Endothelial cell of umbilical vein (primary cell): ENCODE results near the gene JAKMIP1. TPM values are rescaled to one million over a fixed set of nuclear protein-coding genes. Genes with fewer than 3 reads are reported as not detected.

Experiments used
- BruUV-seq: library from RNA; stranded (reverse); fragments of 400-500 nt; replicated peaks from 2 replicates; lab custom pipeline; 2021; lab: Mats Ljungman, UMichigan
- CTCF ChIA-PET: fragments of 300-600, 350-600 bp; sonication (Branson Sonifier 250); formaldehyde crosslinking; loops from one replicate; lab custom pipeline; 2021; ENCODE audit warnings: antibody characterized with exemption, inconsistent platforms; lab: Charles Lee
- POLR2A ChIA-PET: fragments of 300-600, 350-600 bp; sonication (Branson Sonifier 250); formaldehyde crosslinking; loops from one replicate; lab custom pipeline; 2021; ENCODE audit warnings: antibody characterized with exemption, inconsistent platforms; lab: Charles Lee
- DNase-seq: peaks from one replicate; pipeline ENCODE4 v3.0.0-alpha.2; 2011; ENCODE audit warnings: low read depth, low spot score
- FAIRE-seq: peaks from 2 replicates; lab custom pipeline; 2011; peaks lifted over from hg19 to GRCh38; lab: Jason Lieb, UNC
- H2AFZ ChIP-seq: 2 replicates; pipeline ENCODE4 v1.6.0; 2012; ENCODE audit warnings: low read depth, low read length, control low read depth, inconsistent platforms
- H3K27ac ChIP-seq: 2 replicates; pipeline ENCODE4 v1.5.1; 2011; ENCODE audit warnings: low read depth, mild to moderate bottlenecking, control low read depth, low read length, moderate library complexity; ENCODE audit not compliant: insufficient read depth
- H3K27me3 ChIP-seq, 2 experiments: 2 replicates each; pipeline versions ENCODE4 v1.6.0 to v1.6.1; 2011; ENCODE audit warnings: low read length in 2 of 2, mixed read lengths in 1 of 2; ENCODE audit not compliant: control insufficient read depth in 2 of 2, insufficient read depth in 2 of 2
- H3K36me3 ChIP-seq, 2 experiments: 2 replicates in 1 of 2; 3 replicates in 1 of 2; pipeline ENCODE4 v1.5.1; 2011; ENCODE audit warnings: low read length in 2 of 2, mild to moderate bottlenecking in 1 of 2, moderate library complexity in 1 of 2; ENCODE audit not compliant: control insufficient read depth in 2 of 2, insufficient read depth in 2 of 2; ENCODE audit errors: extremely low read depth in 1 of 2
- H3K4me1 ChIP-seq: 3 replicates; pipeline ENCODE4 v1.5.1; 2011; ENCODE audit warnings: mild to moderate bottlenecking, low read length; ENCODE audit not compliant: control insufficient read depth, insufficient read depth; ENCODE audit errors: extremely low read depth
- H3K4me2 ChIP-seq: 2 replicates; pipeline ENCODE4 v1.6.1; 2011; ENCODE audit warnings: low read length, control low read depth, mixed read lengths; ENCODE audit not compliant: insufficient read depth
- H3K4me3 ChIP-seq, 3 experiments: fragments of 200-600 bp in 1 of 3; sonication (generic), shearing (Covaris generic) in 1 of 3; replicated peaks in 1 of 3; 2 replicates each; pipeline ENCODE4 v1.5.1; 2011 to 2016; ENCODE audit warnings: control low read depth in 3 of 3, low read length in 3 of 3, mild to moderate bottlenecking in 2 of 3, inconsistent platforms in 1 of 3, low read depth in 1 of 3, moderate library complexity in 1 of 3; ENCODE audit not compliant: insufficient read depth in 1 of 3
- H3K79me2 ChIP-seq: 2 replicates; pipeline ENCODE4 v1.6.0; 2012; ENCODE audit warnings: low read length, inconsistent platforms; ENCODE audit not compliant: control insufficient read depth, insufficient read depth
- H3K9ac ChIP-seq: replicated peaks from 2 replicates; pipeline ENCODE3; 2011; ENCODE audit warnings: low read length, control low read depth; ENCODE audit not compliant: insufficient read depth; ENCODE audit errors: extremely low read depth
- H3K9me1 ChIP-seq: replicated peaks from 3 replicates; pipeline ENCODE4 v1.6.0; 2011; ENCODE audit warnings: mild to moderate bottlenecking, low read length; ENCODE audit not compliant: control insufficient read depth, insufficient read depth; ENCODE audit errors: extremely low read depth
- H3K9me3 ChIP-seq: replicated peaks from 2 replicates; pipeline ENCODE4 v1.5.1; 2012; ENCODE audit warnings: low read length, inconsistent platforms; ENCODE audit not compliant: control insufficient read depth, insufficient read depth
- H4K20me1 ChIP-seq: replicated peaks from 2 replicates; pipeline ENCODE3; 2011; ENCODE audit warnings: mild to moderate bottlenecking, low read length; ENCODE audit not compliant: control insufficient read depth, insufficient read depth; ENCODE audit errors: extremely low read depth
- EZH2 ChIP-seq: IDR thresholded peaks from 2 replicates; pipeline ENCODE4 v1.6.1; 2012; ENCODE audit warnings: borderline replicate concordance, low read depth, mild to moderate bottlenecking, moderate library complexity, low read length, inconsistent platforms; ENCODE audit not compliant: severe bottlenecking
- FOS ChIP-seq: IDR thresholded peaks from 2 replicates; pipeline ENCODE4 v1.6.1; 2011; ENCODE audit warnings: mild to moderate bottlenecking, low read length, moderate library complexity, borderline replicate concordance; ENCODE audit not compliant: insufficient read depth
- GATA2 ChIP-seq: IDR thresholded peaks from 2 replicates; pipeline ENCODE4 v1.7.0; 2011; ENCODE audit warnings: low read depth, mild to moderate bottlenecking, moderate library complexity, mixed read lengths, low read length; ENCODE audit not compliant: insufficient read length, insufficient read depth
- JUN ChIP-seq: IDR thresholded peaks from 2 replicates; pipeline ENCODE4 v1.6.1; 2011; ENCODE audit warnings: borderline replicate concordance, low read depth; ENCODE audit not compliant: insufficient read length, insufficient read depth
- MYC ChIP-seq: IDR thresholded peaks from one replicate; pipeline ENCODE4 v1.6.1; 2011; ENCODE audit warnings: mild to moderate bottlenecking, low read depth, low read length
- POLR2A ChIP-seq: IDR thresholded peaks from 2 replicates; pipeline ENCODE4 v1.6.1; 2012; ENCODE audit warnings: low read depth, mild to moderate bottlenecking, control low read depth, low read length
- POLR2AphosphoS5 ChIP-seq: IDR thresholded peaks from 2 replicates; pipeline ENCODE4 v1.6.1; 2012; ENCODE audit warnings: low read depth, mild to moderate bottlenecking, control low read depth, low read length, moderate library complexity; ENCODE audit not compliant: insufficient read depth
- dilution Hi-C: fragments of 300-500 bp; cut with MboI; formaldehyde crosslinking; loops from one replicate; pipeline ENCODE4 v1.15.0; 2019; ENCODE audit warnings: low sequenced_read_pairs; ENCODE audit not compliant: extremely low pct_ligation_motif_present
- intact Hi-C: fragments of 100-400 bp; cut with micrococcal nuclease; formaldehyde crosslinking; loops from one replicate; pipeline ENCODE4 v1.10.0; 2022
- polyA plus RNA-seq, 4 experiments: library from polyadenylated mRNA; depleted of rRNA in 3 of 4; stranded (reverse) in 3 of 4; unstranded in 1 of 4; fragments of >200 nt; gene quantifications; 2 replicates each; pipeline versions ENCODE4 v1.2.1 to v1.2.3, GENCODE V29; 2011 to 2012; ENCODE audit warnings: missing spikeins in 1 of 4
- total RNA-seq: library from RNA; stranded (reverse); gene quantifications from 2 replicates; pipeline ENCODE4 v1.2.3, GENCODE V29; 2021
- TF ChIP-seq, protein P1 (sequence below), 2 donors: IDR thresholded peaks; 1 replicate in 1 of 2; 2 replicates in 1 of 2; pipeline ENCODE4 v1.5.1; 2011; ENCODE audit warnings: low read length in 2 of 2, mild to moderate bottlenecking in 2 of 2, moderate library complexity in 2 of 2, control low read depth in 1 of 2, inconsistent platforms in 1 of 2, low read depth in 1 of 2; ENCODE audit not compliant: insufficient read depth in 1 of 2; ENCODE audit errors: extremely low read depth in 1 of 2
- TF ChIP-seq, protein P2 (sequence below): IDR thresholded peaks from 2 replicates; pipeline ENCODE4 v1.6.1; 2011; ENCODE audit not compliant: insufficient read depth, insufficient read length

JAKMIP1 gene
- total and polyA plus RNA-seq, 2 donors (not counting 3 experiments of a cell fraction or from before 2014, with no cell fraction given) = not detected

DNA sequence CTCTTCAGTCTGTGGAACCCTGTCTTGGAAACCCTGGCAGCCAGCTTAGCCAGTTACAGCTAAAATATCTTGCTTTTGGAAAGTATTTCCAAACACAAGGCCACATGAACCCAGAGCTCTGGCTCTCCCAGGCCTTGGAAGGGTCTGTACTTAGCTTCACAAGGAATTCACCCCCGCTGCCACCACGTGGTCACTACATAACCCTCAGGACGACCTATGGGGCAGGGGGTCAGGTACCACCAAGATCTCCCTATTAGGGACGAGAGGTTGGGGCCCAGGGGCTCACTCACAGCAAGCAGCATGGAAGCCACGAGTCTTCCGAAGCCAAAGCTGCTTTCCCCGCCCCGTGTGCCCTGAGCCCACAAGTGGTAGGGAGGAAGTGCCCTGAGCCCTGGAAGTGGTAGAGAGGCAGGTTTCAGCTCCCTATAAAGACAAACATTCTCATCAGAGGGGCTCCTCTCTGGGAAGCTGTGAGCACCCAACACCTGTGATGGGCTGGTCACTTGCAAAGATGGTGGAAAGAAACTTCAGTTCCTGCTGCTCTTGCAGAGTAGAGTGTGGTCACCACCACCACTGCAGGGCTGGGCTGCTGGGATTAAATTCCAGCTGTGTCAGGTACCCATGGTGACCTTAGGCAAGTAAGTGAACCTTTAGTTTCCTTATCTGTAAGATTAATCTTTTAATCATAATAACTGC lies 4.7 kb upstream of the JAKMIP1 start:
- no peak overlapping the region for H3K4me3 ChIP-seq
- intact Hi-C loops (no loop called here), dilution Hi-C loops (no loop called here)
- FAIRE-seq (no peak), DNase-seq (no peak)
- H3K4me2 ChIP-seq = no peak overlapping the region
- no peak overlapping the region for H3K9ac ChIP-seq
- no peaks in the 10 kb centered on the region for H3K79me2 ChIP-seq
- ChIA-PET POLR2A (no interaction called here), CTCF (interaction anchor here (0.6 to 1.4 kb wide), 2 partner anchors 15 to 122 kb away, joined by 3 read pairs; no protein-coding TSS in a partner anchor)
- H3K4me1 ChIP-seq = peaks cover 3% of the 10 kb centered on the region
- TF ChIP-seq MYC (no peak), JUN (no peak), GATA2 (no peak), EZH2 (no peak), FOS (no peak), POLR2A (no peak), POLR2AphosphoS5 (no peak)
- TF ChIP-seq, protein P1, sequence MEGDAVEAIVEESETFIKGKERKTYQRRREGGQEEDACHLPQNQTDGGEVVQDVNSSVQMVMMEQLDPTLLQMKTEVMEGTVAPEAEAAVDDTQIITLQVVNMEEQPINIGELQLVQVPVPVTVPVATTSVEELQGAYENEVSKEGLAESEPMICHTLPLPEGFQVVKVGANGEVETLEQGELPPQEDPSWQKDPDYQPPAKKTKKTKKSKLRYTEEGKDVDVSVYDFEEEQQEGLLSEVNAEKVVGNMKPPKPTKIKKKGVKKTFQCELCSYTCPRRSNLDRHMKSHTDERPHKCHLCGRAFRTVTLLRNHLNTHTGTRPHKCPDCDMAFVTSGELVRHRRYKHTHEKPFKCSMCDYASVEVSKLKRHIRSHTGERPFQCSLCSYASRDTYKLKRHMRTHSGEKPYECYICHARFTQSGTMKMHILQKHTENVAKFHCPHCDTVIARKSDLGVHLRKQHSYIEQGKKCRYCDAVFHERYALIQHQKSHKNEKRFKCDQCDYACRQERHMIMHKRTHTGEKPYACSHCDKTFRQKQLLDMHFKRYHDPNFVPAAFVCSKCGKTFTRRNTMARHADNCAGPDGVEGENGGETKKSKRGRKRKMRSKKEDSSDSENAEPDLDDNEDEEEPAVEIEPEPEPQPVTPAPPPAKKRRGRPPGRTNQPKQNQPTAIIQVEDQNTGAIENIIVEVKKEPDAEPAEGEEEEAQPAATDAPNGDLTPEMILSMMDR (IDR thresholded peaks at IDR 0.05; ENCODE audit: extremely low read depth in 1 of 2, insufficient read depth in 1 of 2, low read depth in 1 of 2, low read length in 2 of 2) = no peak
- TF ChIP-seq, protein P2, sequence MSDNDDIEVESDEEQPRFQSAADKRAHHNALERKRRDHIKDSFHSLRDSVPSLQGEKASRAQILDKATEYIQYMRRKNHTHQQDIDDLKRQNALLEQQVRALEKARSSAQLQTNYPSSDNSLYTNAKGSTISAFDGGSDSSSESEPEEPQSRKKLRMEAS = no peak
- no peak overlapping the region for H2AFZ ChIP-seq
- H4K20me1 ChIP-seq = no peaks in the 10 kb centered on the region
- H3K9me1 ChIP-seq = no peaks in the 10 kb centered on the region
- no TSS peak for BruUV-seq
- peaks cover 0 to 9% of the 10 kb centered on the region in 2 experiments for H3K27me3 ChIP-seq
- no peak overlapping the region for H3K27ac ChIP-seq
- no peaks in the 10 kb centered on the region for H3K9me3 ChIP-seq
- H3K36me3 ChIP-seq = no peaks in the 10 kb centered on the region
